H9 (cell line): ENCODE results near the gene ORC2. TPM values are rescaled to one million over a fixed set of nuclear protein-coding genes. Genes with fewer than 3 reads are reported as not detected.

Experiments used
- DNase-seq: peaks from one replicate; pipeline ENCODE4 v3.0.0-alpha.2; 2017
- H2AFZ ChIP-seq: one replicate; pipeline ENCODE4 v1.6.1; 2013; ENCODE audit warnings: mild to moderate bottlenecking, low read length, control low read depth, moderate library complexity
- H2AK5ac ChIP-seq: 2 replicates; pipeline ENCODE4 v1.6.1; 2013; ENCODE audit warnings: low read length, control low read depth, mixed read lengths; ENCODE audit not compliant: insufficient read length
- H2BK120ac ChIP-seq: one replicate; pipeline ENCODE4 v1.6.1; 2013; ENCODE audit warnings: low read depth, mild to moderate bottlenecking, low read length, control low read depth, inconsistent platforms; ENCODE audit not compliant: poor library complexity, severe bottlenecking
- H2BK12ac ChIP-seq: 2 replicates; pipeline ENCODE4 v1.6.1; 2013; ENCODE audit warnings: low read length, control low read depth, mixed read lengths, low read depth; ENCODE audit not compliant: insufficient read length
- H2BK15ac ChIP-seq: 2 replicates; pipeline ENCODE4 v1.6.1; 2013; ENCODE audit warnings: low read depth, low read length, control low read depth
- H2BK20ac ChIP-seq: one replicate; pipeline ENCODE4 v1.6.1; 2013; ENCODE audit warnings: low read depth, mild to moderate bottlenecking, low read length, control low read depth, inconsistent platforms; ENCODE audit not compliant: poor library complexity, severe bottlenecking
- H2BK5ac ChIP-seq: 2 replicates; pipeline ENCODE4 v1.6.1; 2013; ENCODE audit warnings: low read length, control low read depth, mixed read lengths; ENCODE audit not compliant: insufficient read length
- H3K14ac ChIP-seq: 2 replicates; pipeline ENCODE4 v1.6.1; 2013; ENCODE audit warnings: low read length, control low read depth; ENCODE audit not compliant: insufficient read depth
- H3K18ac ChIP-seq: 2 replicates; pipeline ENCODE4 v1.6.1; 2013; ENCODE audit warnings: low read depth, mild to moderate bottlenecking, mixed read lengths, low read length, control low read depth; ENCODE audit not compliant: insufficient read length
- H3K23ac ChIP-seq: 2 replicates; pipeline ENCODE4 v1.6.1; 2013; ENCODE audit warnings: low read length, control low read depth, mixed read lengths, low read depth; ENCODE audit not compliant: insufficient read length
- H3K23me2 ChIP-seq: 2 replicates; pipeline ENCODE4 v1.6.1; 2013; ENCODE audit warnings: low read depth, mild to moderate bottlenecking, mixed read lengths, low read length, control low read depth; ENCODE audit not compliant: insufficient read length, poor library complexity, severe bottlenecking
- H3K27ac ChIP-seq: 2 replicates; pipeline ENCODE4 v1.5.1; 2013; ENCODE audit warnings: low read length, control low read depth, mixed read lengths, low read depth; ENCODE audit not compliant: insufficient read length
- H3K27me3 ChIP-seq: 2 replicates; pipeline ENCODE4 v1.6.1; 2013; ENCODE audit warnings: low read length, control low read depth, inconsistent platforms; ENCODE audit not compliant: insufficient read depth
- H3K4ac ChIP-seq: 2 replicates; pipeline ENCODE4 v1.6.1; 2013; ENCODE audit warnings: low read depth, mild to moderate bottlenecking, control low read depth, inconsistent platforms, low read length, moderate library complexity
- H3K4me1 ChIP-seq: 2 replicates; pipeline ENCODE4 v1.6.1; 2013; ENCODE audit warnings: low read length, control low read depth, inconsistent platforms; ENCODE audit not compliant: insufficient read depth
- H3K4me2 ChIP-seq: 2 replicates; pipeline ENCODE4 v1.6.1; 2013; ENCODE audit warnings: low read length, control low read depth, mixed read lengths; ENCODE audit not compliant: insufficient read length, insufficient read depth
- H3K56ac ChIP-seq: 2 replicates; pipeline ENCODE4 v1.6.1; 2013; ENCODE audit warnings: low read depth, mild to moderate bottlenecking, mixed read lengths, low read length, control low read depth; ENCODE audit not compliant: insufficient read length
- H3K79me1 ChIP-seq: 2 replicates; pipeline ENCODE4 v1.6.1; 2013; ENCODE audit warnings: low read depth, mild to moderate bottlenecking, moderate library complexity, low read length, control low read depth, inconsistent platforms; ENCODE audit not compliant: insufficient read depth, poor library complexity, severe bottlenecking
- H3K79me2 ChIP-seq: 2 replicates; pipeline ENCODE4 v1.6.1; 2013; ENCODE audit warnings: low read length, control low read depth, inconsistent platforms; ENCODE audit not compliant: insufficient read depth
- H3K9ac ChIP-seq: 2 replicates; pipeline ENCODE4 v1.6.1; 2013; ENCODE audit warnings: low read length, control low read depth, mixed read lengths; ENCODE audit not compliant: insufficient read length; ENCODE audit errors: extremely low read depth
- H3K9me3 ChIP-seq: one replicate; pipeline ENCODE4 v1.6.1; 2013; ENCODE audit warnings: low read depth, low read length, inconsistent platforms; ENCODE audit not compliant: control insufficient read depth
- H3T11ph ChIP-seq: one replicate; pipeline ENCODE4 v1.6.1; 2013; ENCODE audit warnings: mild to moderate bottlenecking, low read length, control low read depth, inconsistent platforms
- H4K20me1 ChIP-seq: one replicate; pipeline ENCODE4 v1.6.1; 2013; ENCODE audit not compliant: control insufficient read depth, insufficient read length, insufficient read depth
- H4K5ac ChIP-seq: 2 replicates; pipeline ENCODE4 v1.6.1; 2013; ENCODE audit warnings: low read depth, mild to moderate bottlenecking, mixed read lengths, low read length, control low read depth; ENCODE audit not compliant: insufficient read length
- H4K8ac ChIP-seq: replicated peaks from 2 replicates; pipeline ENCODE4 v1.6.1; 2013; ENCODE audit warnings: low read length, control low read depth, mixed read lengths, low read depth; ENCODE audit not compliant: insufficient read length
- H4K91ac ChIP-seq: 2 replicates; pipeline ENCODE4 v1.6.1; 2013; ENCODE audit warnings: low read depth, mild to moderate bottlenecking, moderate library complexity, mixed read lengths, low read length, control low read depth; ENCODE audit not compliant: insufficient read length
- H3K27ac Mint-ChIP-seq, 3 experiments: 2 replicates in 2 of 3; 3 replicates in 1 of 3; pipeline ENCODE4 v1.8.0; 2020 to 2021; ENCODE audit warnings: mixed read lengths in 3 of 3, mild to moderate bottlenecking in 1 of 3, moderate library complexity in 1 of 3
- H3K27me3 Mint-ChIP-seq: 2 replicates; pipeline ENCODE4 v1.8.0; 2021; ENCODE audit warnings: low read depth, mild to moderate bottlenecking, moderate library complexity, mixed read lengths
- H3K36me3 Mint-ChIP-seq, 3 experiments: 2 replicates in 2 of 3; 3 replicates in 1 of 3; pipeline ENCODE4 v1.8.0; 2020 to 2021; ENCODE audit warnings: low read depth in 3 of 3, mixed read lengths in 3 of 3; ENCODE audit not compliant: insufficient read depth in 1 of 3
- H3K4me1 Mint-ChIP-seq, 2 experiments: 2 replicates each; pipeline ENCODE4 v1.8.0; 2020; ENCODE audit warnings: mixed read lengths in 2 of 2
- H3K4me3 Mint-ChIP-seq, 2 experiments: 2 replicates in 1 of 2; 3 replicates in 1 of 2; pipeline ENCODE4 v1.8.0; 2020 to 2021; ENCODE audit warnings: mild to moderate bottlenecking in 2 of 2, mixed read lengths in 2 of 2, moderate library complexity in 1 of 2
- H3K9me3 Mint-ChIP-seq, 2 experiments: 2 replicates in 1 of 2; 3 replicates in 1 of 2; pipeline ENCODE4 v1.8.0; 2020; ENCODE audit warnings: mild to moderate bottlenecking in 2 of 2, mixed read lengths in 2 of 2, moderate library complexity in 1 of 2
- WGBS: extraction: QIAGEN DNeasy Blood & Tissue Kit; methylation state at CpG from one replicate; pipeline ENCODE4 v1.1.7; 2013; ENCODE audit warnings: missing lambda C conversion rate, low lambda C conversion rate, mixed read lengths; ENCODE audit not compliant: insufficient read length; ENCODE audit errors: extremely low coverage; 5-methylcytosine and 5-hydroxymethylcytosine counted together
- total RNA-seq: library from RNA; stranded (reverse); gene quantifications from 2 replicates; pipeline ENCODE4 v1.2.1, GENCODE V29; 2021
- TF ChIP-seq, protein P1 (sequence below): fragments of 200-600 bp; sonication (generic); conservative IDR thresholded peaks from 3 replicates; pipeline ENCODE4 v1.8.0; 2021; ENCODE audit warnings: antibody characterized with exemption, mild to moderate bottlenecking

ORC2 gene
- total RNA-seq, 1 experiment from 2014 or later = 65.2 TPM

DNA sequence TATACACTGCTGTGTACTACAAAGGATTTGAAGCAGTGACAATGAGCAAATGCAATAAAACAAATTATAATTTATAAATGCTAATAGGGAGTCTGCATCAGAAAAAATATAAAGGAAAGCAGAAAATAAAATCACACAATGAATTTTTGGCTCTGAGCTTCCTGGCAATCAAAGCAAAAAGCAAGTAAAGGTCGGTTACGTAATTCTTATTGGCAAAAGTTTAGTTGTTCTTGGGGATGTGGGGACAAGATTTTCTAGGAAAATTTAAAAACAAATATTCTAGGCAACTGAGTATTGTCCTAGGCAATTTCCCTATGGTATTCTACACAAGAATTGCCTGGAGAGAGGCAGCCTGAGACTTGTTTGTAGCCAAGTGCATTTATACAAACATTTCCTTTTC, 1.8 kb downstream of the ORC2 start:
- Histone ChIP-seq H2BK120ac (no peak overlapping the region), H3K4me2 (peak overlapping the region; percentile 79), H3K27ac (no peak overlapping the region), H2BK12ac (no peak overlapping the region), H3K14ac (no peak overlapping the region), H3K23ac (no peak overlapping the region), H3K56ac (no peak overlapping the region), H3K9me3 (no peaks in the 10 kb centered on the region), H2BK15ac (no peak overlapping the region), H3K79me2 (peaks cover 5% of the 10 kb centered on the region; the same call in 1 of the 2 replicates), H3K27me3 (no peaks in the 10 kb centered on the region), H3K9ac (no peak overlapping the region), H2BK20ac (no peak overlapping the region), H3K79me1 (no peaks in the 10 kb centered on the region), H3K18ac (no peak overlapping the region), H3K4ac (no peak overlapping the region), H2AK5ac (no peak overlapping the region), H4K8ac (no peak overlapping the region), H4K5ac (no peak overlapping the region), H4K20me1 (no peaks in the 10 kb centered on the region), H4K91ac (no peak overlapping the region), H3K23me2 (peaks cover 4% of the 10 kb centered on the region), H3T11ph (no peak overlapping the region), H2AFZ (no peak overlapping the region), H3K4me1 (peaks cover 2% of the 10 kb centered on the region; the same call in 1 of the 2 replicates), H2BK5ac (no peak overlapping the region)
- Mint-ChIP-seq H3K36me3 (peaks cover 7 to 26% (median 26%) of the 10 kb centered on the region in 3 experiments; a peak in 6 of 7 replicates), H3K4me3 (peak overlapping the region; percentile 61 to 98; a peak in 3 of 5 replicates), H3K27ac (no peak overlapping the region), H3K9me3 (no peaks in the 10 kb centered on the region), H3K27me3 (no peaks in the 10 kb centered on the region), H3K4me1 (peaks cover 26 to 31% of the 10 kb centered on the region in 2 experiments)
- WGBS = no CpG with 5 or more reads among the region's 2 CpGs
- DNase-seq = no peak
- TF ChIP-seq, protein P1, sequence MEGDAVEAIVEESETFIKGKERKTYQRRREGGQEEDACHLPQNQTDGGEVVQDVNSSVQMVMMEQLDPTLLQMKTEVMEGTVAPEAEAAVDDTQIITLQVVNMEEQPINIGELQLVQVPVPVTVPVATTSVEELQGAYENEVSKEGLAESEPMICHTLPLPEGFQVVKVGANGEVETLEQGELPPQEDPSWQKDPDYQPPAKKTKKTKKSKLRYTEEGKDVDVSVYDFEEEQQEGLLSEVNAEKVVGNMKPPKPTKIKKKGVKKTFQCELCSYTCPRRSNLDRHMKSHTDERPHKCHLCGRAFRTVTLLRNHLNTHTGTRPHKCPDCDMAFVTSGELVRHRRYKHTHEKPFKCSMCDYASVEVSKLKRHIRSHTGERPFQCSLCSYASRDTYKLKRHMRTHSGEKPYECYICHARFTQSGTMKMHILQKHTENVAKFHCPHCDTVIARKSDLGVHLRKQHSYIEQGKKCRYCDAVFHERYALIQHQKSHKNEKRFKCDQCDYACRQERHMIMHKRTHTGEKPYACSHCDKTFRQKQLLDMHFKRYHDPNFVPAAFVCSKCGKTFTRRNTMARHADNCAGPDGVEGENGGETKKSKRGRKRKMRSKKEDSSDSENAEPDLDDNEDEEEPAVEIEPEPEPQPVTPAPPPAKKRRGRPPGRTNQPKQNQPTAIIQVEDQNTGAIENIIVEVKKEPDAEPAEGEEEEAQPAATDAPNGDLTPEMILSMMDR = no peak
